Stimulated activated CD4-positive, alpha-beta T cell treated with anti-CD3 and anti-CD28 coated beads, Interleukin-2, amount 100 ng/mL, for 4 hours (primary cell): Measurements from ENCODE around the gene AMMECR1L.
"Not testable (repeated sequence)": the region's sequence is repeated elsewhere in the genome, so short reads cannot be mapped to it uniquely, and the experiment has no call there.

Experiments
- DNase-seq: peaks from one replicate; pipeline ENCODE4 v3.0.0-alpha.2; 2020; ENCODE audit warnings: low read depth

AMMECR1L gene

GRCh38 chr2:127841466-127842178 lies 44.1 kb downstream of the AMMECR1L start:
- no peak for DNase-seq

GRCh38 chr2:127840893-127841292 lies 44.9 kb downstream of the AMMECR1L start:
- no peak for DNase-seq

GRCh38 chr2:127834951-127835350 lies 50.8 kb downstream of the AMMECR1L start:
- no peak for DNase-seq

- peak; percentile 37 for DNase-seq
Measured at GRCh38 chr2:127829845-127830246, 55.9 kb downstream of the AMMECR1L start.

- DNase-seq: not testable (repeated sequence)
Measured at GRCh38 chr2:127826708-127827107, 59.0 kb downstream of the AMMECR1L start.

GRCh38 chr2:127826047-127826446 lies 59.7 kb downstream of the AMMECR1L start:
- no peak for DNase-seq

GRCh38 chr2:127820080-127820668 lies 65.6 kb downstream of the AMMECR1L start:
- DNase-seq: no peak

- no peak for DNase-seq
Measured at GRCh38 chr2:127818794-127819425, 66.8 kb downstream of the AMMECR1L start.

- no peak for DNase-seq
Measured at GRCh38 chr2:127818241-127818640, 67.5 kb downstream of the AMMECR1L start.

GRCh38 chr2:127814677-127815076 lies 71.1 kb downstream of the AMMECR1L start:
- no peak for DNase-seq

- not testable (repeated sequence) for DNase-seq
Measured at GRCh38 chr2:127812441-127812840, 73.3 kb downstream of the AMMECR1L start.
